ENCODE measurements around the gene REP15.

- TF ChIP-seq CTCF (IDR thresholded peaks at IDR 0.05) (no peak), ZFX (IDR thresholded peaks at IDR 0.05; ENCODE audit: borderline replicate concordance) (no peak)
Observed at GRCh38 chr12:27695556-27696292, 523 bp upstream of the REP15 start.
